KMS-11 (cell line): ENCODE data around the gene BRCA2.

ENCODE experiments used
- H2AFZ ChIP-seq: fragments of 200-600 bp; sonication (generic); 2 replicates; pipeline ENCODE4 v1.6.1; 2016; ENCODE audit warnings: antibody characterized with exemption, mixed run types, low read depth
- H3K27ac ChIP-seq: fragments of 200-600 bp; sonication (generic); 2 replicates; pipeline ENCODE4 v1.6.1; 2016; ENCODE audit warnings: mild to moderate bottlenecking, mixed run types
- H3K27me3 ChIP-seq: fragments of 200-600 bp; sonication (generic); 2 replicates; pipeline ENCODE4 v1.6.1; 2017; ENCODE audit warnings: mild to moderate bottlenecking, low read depth, mixed run types, moderate library complexity; ENCODE audit not compliant: insufficient read depth
- H3K36me3 ChIP-seq: fragments of 200-600 bp; sonication (generic); 2 replicates; pipeline ENCODE4 v1.6.1; 2017; ENCODE audit warnings: mild to moderate bottlenecking, mixed run types; ENCODE audit not compliant: insufficient read depth
- H3K4me1 ChIP-seq: fragments of 200-600 bp; sonication (generic); 2 replicates; pipeline ENCODE4 v1.6.1; 2016; ENCODE audit warnings: mild to moderate bottlenecking, low read depth, mixed run types; ENCODE audit not compliant: poor library complexity, severe bottlenecking
- H3K4me2 ChIP-seq: fragments of 200-600 bp; sonication (generic); 2 replicates; pipeline ENCODE4 v1.7.0; 2016; ENCODE audit warnings: mild to moderate bottlenecking, mixed run types
- H3K4me3 ChIP-seq: fragments of 200-600 bp; sonication (generic); IDR thresholded peaks from 2 replicates; pipeline ENCODE4 v1.6.1; 2017; ENCODE audit warnings: low read depth, low read length, mixed read lengths; ENCODE audit not compliant: insufficient read depth
- H3K79me2 ChIP-seq: fragments of 200-600 bp; sonication (generic); 2 replicates; pipeline ENCODE4 v1.6.1; 2016; ENCODE audit warnings: low read depth, mixed run types; ENCODE audit not compliant: insufficient read depth
- H3K9ac ChIP-seq: fragments of 200-600 bp; sonication (generic); 2 replicates; pipeline ENCODE4 v1.6.1; 2016; ENCODE audit warnings: mild to moderate bottlenecking, mixed run types
- H4K20me1 ChIP-seq: fragments of 200-600 bp; sonication (generic); 2 replicates; pipeline ENCODE4 v1.6.1; 2016; ENCODE audit warnings: mild to moderate bottlenecking, mixed run types; ENCODE audit not compliant: insufficient read depth
- CTCF ChIP-seq: fragments of 200-600 bp; sonication (generic); conservative IDR thresholded peaks from 2 replicates; pipeline ENCODE4 v1.6.1; 2017; ENCODE audit warnings: low read depth, mild to moderate bottlenecking, antibody characterized with exemption, low read length, moderate library complexity, mixed read lengths

BRCA2 gene

DNA sequence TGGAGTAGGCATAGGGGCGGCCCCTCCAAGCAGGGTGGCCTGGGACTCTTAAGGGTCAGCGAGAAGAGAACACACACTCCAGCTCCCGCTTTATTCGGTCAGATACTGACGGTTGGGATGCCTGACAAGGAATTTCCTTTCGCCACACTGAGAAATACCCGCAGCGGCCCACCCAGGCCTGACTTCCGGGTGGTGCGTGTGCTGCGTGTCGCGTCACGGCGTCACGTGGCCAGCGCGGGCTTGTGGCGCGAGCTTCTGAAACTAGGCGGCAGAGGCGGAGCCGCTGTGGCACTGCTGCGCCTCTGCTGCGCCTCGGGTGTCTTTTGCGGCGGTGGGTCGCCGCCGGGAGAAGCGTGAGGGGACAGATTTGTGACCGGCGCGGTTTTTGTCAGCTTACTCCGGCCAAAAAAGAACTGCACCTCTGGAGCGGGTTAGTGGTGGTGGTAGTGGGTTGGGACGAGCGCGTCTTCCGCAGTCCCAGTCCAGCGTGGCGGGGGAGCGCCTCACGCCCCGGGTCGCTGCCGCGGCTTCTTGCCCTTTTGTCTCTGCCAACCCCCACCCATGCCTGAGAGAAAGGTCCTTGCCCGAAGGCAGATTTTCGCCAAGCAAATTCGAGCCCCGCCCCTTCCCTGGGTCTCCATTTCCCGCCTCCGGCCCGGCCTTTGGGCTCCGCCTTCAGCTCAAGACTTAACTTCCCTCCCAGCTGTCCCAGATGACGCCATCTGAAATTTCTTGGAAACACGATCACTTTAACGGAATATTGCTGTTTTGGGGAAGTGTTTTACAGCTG lies at the start of gene BRCA2, which contains the start of gene ZAR1L:
TSS of gene BRCA2 (plus strand) at position 271 of the 790 bp plus-strand sequence. CDS start 953 bp downstream, outside the sequence.
TSS of gene ZAR1L (minus strand) at position 126 of the 790 bp plus-strand sequence. CDS start 3,438 bp downstream, outside the sequence.
- Histone ChIP-seq H3K27ac (peak within 1 kb of the TSS; percentile 95), H3K79me2 (no peaks in the 10 kb centered on the region; the same call in 1 of the 2 replicates), H3K4me2 (peak within 1 kb of the TSS; percentile 85), H3K36me3 (no peaks in the 10 kb centered on the region), H3K4me1 (peaks cover 7% of the 10 kb centered on the region), H3K4me3 (no peak within 1 kb of the TSS), H4K20me1 (no peaks in the 10 kb centered on the region), H2AFZ (peak within 1 kb of the TSS; percentile 92), H3K27me3 (no peaks in the 10 kb centered on the region), H3K9ac (peak within 1 kb of the TSS; percentile 93)
- TF ChIP-seq CTCF: no peak

DNA sequence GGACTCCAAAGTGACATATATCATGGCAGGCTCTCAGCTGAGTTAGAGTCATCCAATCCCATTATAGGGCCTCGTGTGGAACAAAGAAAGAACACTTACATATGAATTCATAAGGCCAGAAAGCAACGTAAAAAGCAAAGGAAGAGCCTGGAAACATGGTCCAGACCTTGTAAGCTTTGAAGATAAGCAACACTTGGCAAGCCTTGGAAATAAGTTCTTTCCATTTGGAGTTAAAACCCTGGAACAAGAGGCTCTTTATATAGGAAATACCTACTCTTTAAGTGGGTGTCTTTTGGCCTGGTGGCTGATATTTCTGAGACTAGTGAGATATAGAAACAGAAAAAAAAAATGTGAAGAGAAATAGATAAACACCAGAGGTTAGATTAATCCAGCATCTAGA lies 49.6 kb upstream of the BRCA2 start:
- Histone ChIP-seq H3K4me2 (no peak overlapping the region), H3K27ac (no peak overlapping the region), H4K20me1 (no peaks in the 10 kb centered on the region), H3K4me1 (no peaks in the 10 kb centered on the region), H3K36me3 (no peaks in the 10 kb centered on the region), H2AFZ (no peak overlapping the region), H3K9ac (no peak overlapping the region), H3K27me3 (no peaks in the 10 kb centered on the region), H3K4me3 (no peak overlapping the region), H3K79me2 (no peaks in the 10 kb centered on the region)
- TF ChIP-seq CTCF: no peak

DNA sequence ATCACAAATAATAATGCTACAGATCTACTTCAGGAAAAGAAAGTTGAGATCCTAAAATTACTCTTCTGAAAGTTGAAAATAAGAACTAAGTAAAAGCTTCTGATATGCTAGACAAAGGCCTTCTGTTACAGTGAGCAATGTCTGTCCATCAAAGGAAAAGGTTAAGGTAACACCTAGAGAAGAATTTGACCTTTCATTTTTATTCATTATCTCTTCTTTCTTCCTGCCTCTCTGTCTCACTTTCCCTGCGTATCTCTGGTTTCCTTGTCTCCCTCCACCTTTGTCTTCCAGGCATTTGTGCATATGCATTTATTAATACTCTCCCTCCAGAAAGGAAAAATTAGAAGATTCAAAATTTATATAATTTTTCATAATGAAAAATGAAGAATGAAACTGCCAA lies 49.2 kb upstream of the BRCA2 start:
- TF ChIP-seq CTCF: no peak
- no peak overlapping the region for H2AFZ ChIP-seq
- H3K36me3 ChIP-seq: no peaks in the 10 kb centered on the region

DNA sequence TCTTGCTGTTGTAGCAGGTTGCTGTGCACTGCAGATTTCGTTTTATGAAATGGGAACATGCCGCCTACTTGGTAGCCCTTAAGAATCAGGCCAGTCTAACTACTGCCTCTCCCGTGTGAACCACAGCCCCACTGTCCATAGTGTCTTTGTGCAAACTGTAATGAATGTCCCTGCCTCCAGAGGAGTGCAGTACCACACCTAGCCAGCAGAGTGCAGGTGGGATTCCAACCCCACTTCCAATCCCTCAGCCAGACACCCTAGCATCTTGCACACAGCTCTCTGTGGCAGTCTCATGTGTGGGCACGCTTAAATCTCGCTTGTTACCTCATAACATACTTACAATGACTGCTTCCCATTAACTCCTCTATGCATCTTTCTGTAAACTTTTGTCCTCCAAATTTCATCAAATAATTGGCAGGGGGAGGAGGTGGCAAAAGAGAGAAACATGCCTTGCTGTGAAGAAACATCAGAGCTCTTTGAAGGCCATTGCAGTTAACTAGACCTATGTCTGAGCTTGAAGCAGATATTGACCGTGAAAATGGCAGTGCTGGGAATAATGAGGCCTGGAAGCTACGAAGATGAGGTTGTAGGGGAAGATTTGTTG lies 47.4 kb upstream of the BRCA2 start:
- peak; percentile 81 for TF ChIP-seq CTCF

More for the DNA sequence above, 49.2 kb upstream of the BRCA2 start:
- Histone ChIP-seq H3K79me2 (no peaks in the 10 kb centered on the region), H3K27ac (no peak overlapping the region), H3K9ac (no peak overlapping the region), H3K4me3 (no peak overlapping the region), H3K4me1 (no peaks in the 10 kb centered on the region), H4K20me1 (no peaks in the 10 kb centered on the region), H3K4me2 (no peak overlapping the region), H3K27me3 (no peaks in the 10 kb centered on the region)

More for the DNA sequence above, 47.4 kb upstream of the BRCA2 start:
- Histone ChIP-seq H3K4me2 (no peak overlapping the region), H3K79me2 (no peaks in the 10 kb centered on the region), H3K4me1 (no peaks in the 10 kb centered on the region), H4K20me1 (no peaks in the 10 kb centered on the region), H2AFZ (no peak overlapping the region), H3K27me3 (no peaks in the 10 kb centered on the region), H3K27ac (no peak overlapping the region), H3K4me3 (no peak overlapping the region), H3K9ac (no peak overlapping the region), H3K36me3 (no peaks in the 10 kb centered on the region)
